Heart left ventricle (tissue), 16 donors: ENCODE results near the gene FSTL4. TPM values are rescaled to one million over a fixed set of nuclear protein-coding genes. Genes with fewer than 3 reads are reported as not detected.
"Not testable (repeated sequence)": the region's sequence is repeated elsewhere in the genome, so short reads cannot be mapped to it uniquely, and the experiment has no call there.

Source experiments
- ATAC-seq, 4 donors: fragments of 200-7000 bp; cut with Tn5 transposase; one replicate each; pipeline ENCODE4 v1.9.1; 2020 to 2022; ENCODE audit warnings: moderate library complexity in 4 of 4, mild to moderate bottlenecking in 3 of 4, moderate number of reproducible peaks in 1 of 4
- DNase-seq, 5 donors: peaks; one replicate each; pipeline ENCODE4 v3.0.0-alpha.2; 2020
- H3K27ac ChIP-seq, 12 donors: fragments of 200-600 bp; sonication (generic) in 4 of 12; one replicate each; pipeline versions ENCODE4 v1.5.0 to v1.8.0; 2016 to 2022; ENCODE audit warnings: mild to moderate bottlenecking in 2 of 12
- H3K27me3 ChIP-seq, 9 donors: fragments of 200-600 bp; sonication (generic) in 2 of 9; one replicate each; pipeline versions ENCODE4 v1.5.1 to v1.8.0; 2016 to 2022; ENCODE audit warnings: mild to moderate bottlenecking in 3 of 9
- H3K36me3 ChIP-seq, 9 donors: fragments of 200-600 bp; sonication (generic) in 2 of 9; one replicate each; pipeline versions ENCODE4 v1.5.0 to v1.8.0; 2018 to 2022; ENCODE audit warnings: mild to moderate bottlenecking in 2 of 9
- H3K4me1 ChIP-seq, 12 donors: fragments of 200-600 bp; sonication (generic) in 4 of 12; one replicate each; pipeline versions ENCODE4 v1.5.0 to v1.8.0; 2016 to 2022; ENCODE audit warnings: mild to moderate bottlenecking in 3 of 12
- H3K4me3 ChIP-seq, 12 donors: fragments of 200-600 bp; sonication (generic) in 4 of 12; one replicate each; pipeline versions ENCODE4 v1.5.0 to v1.8.0; 2017 to 2022; ENCODE audit warnings: mild to moderate bottlenecking in 9 of 12, moderate library complexity in 4 of 12
- H3K9me3 ChIP-seq, 12 donors: fragments of 200-600 bp; sonication (generic) in 4 of 12; one replicate each; pipeline versions ENCODE4 v1.5.0 to v1.8.0; 2016 to 2022; ENCODE audit warnings: mild to moderate bottlenecking in 1 of 12
- CTCF ChIP-seq, 12 donors: fragments of 200-600 bp; sonication (generic) in 4 of 12; IDR thresholded peaks; one replicate each; pipeline versions ENCODE4 v1.5.0 to v1.8.0; 2018 to 2022; ENCODE audit warnings: antibody characterized with exemption in 12 of 12, mild to moderate bottlenecking in 5 of 12
- POLR2A ChIP-seq, 2 donors: fragments of 450-650 bp; IDR thresholded peaks; one replicate each; pipeline ENCODE4 v1.6.1; 2017; ENCODE audit warnings: antibody characterized with exemption in 2 of 2, mild to moderate bottlenecking in 2 of 2, moderate library complexity in 2 of 2
- WGBS, 4 donors: extraction: QIAGEN DNeasy Blood & Tissue Kit in 2 of 4; methylation state at CpG; one replicate each; pipeline versions ENCODE4 v1.1.5 to v1.1.7; 2013 to 2018; 5-methylcytosine and 5-hydroxymethylcytosine counted together
- intact Hi-C, 10 donors: fragments of 100-400 bp; cut with DNase I; formaldehyde crosslinking; loops; one replicate each; pipeline versions ENCODE4 v1.11.1 to v1.14.2; 2022
- polyA plus RNA-seq, 2 donors: library from polyadenylated mRNA; stranded (reverse); fragments of 200-250 nt; gene quantifications; one replicate each; pipeline ENCODE4 v1.2.3, GENCODE V29; 2013
- total RNA-seq, 9 donors: library from RNA; depleted of rRNA in 2 of 9; stranded (reverse); fragments of >200 nt in 2 of 9; fragmentation: NEBNext Ultra II Directional in 3 of 9; extraction: Animal tissue kit (Norgen Biotek cat#: 25700) in 3 of 9; gene quantifications; one replicate each; pipeline versions ENCODE4 v1.1.0 to v1.2.4, GENCODE V29; 2016 to 2023
- donor health status: ischemic (EF 13 %, LVEDD 7.1; RV severe dilation, severe dysfunction).
- donor health status: healthy with polysubstance abuse.
- donor health status: DM: no; HTN: yes; CAD: no.
- donor health status: DM: no; HTN: no; CAD: no.
- donor health status: ischemic (EF 25% LVEDD 6.9; RV normal size, moderate dysfunction).
- donor health status: ischemic (EF 25% LVEDD 5.7; RV mildly dilated, moderate dysfunction).
- donor health status: healthy.
- donor health status: DM: yes; HTN: yes; CAD: no.
- donor health status: ischemic (EF 35%, LVEDD 5.7; RV mildly dilated, moderate dysfunction).
- donor health status: nonischemic (EF 11% LVEDD 7.7; RV severe dilation, severe dysfunction).
- donor health status: DM: yes; HTN: yes; CAD: no.
- donor health status: PGD.
- donor health status: ischemic (EF 29% LVEDD 5.4; RV normal size, mild dysfunction).
- donor health status: nonischemic (EF 23%, LVEDD 6.1; RV moderate dilation, normal function).

The FSTL4 gene
- total and polyA plus RNA-seq, 11 donors = 0.01 to 0.39 (median 0.17) TPM; not detected in 6

- WGBS, 4 donors = 72 to 86% (median 80%) methylated on average over 9 of the region's 9 CpGs
- ATAC-seq (no peak), DNase-seq (no peak)
- H3K4me1 ChIP-seq = no peaks in the 10 kb centered on the region
- TF ChIP-seq CTCF (IDR thresholded peaks at IDR 0.05) (no peak), POLR2A (IDR thresholded peaks at IDR 0.05) (no peak)
- no peaks in the 10 kb centered on the region for H3K9me3 ChIP-seq
- H3K27ac ChIP-seq = no peak overlapping the region
- no peak overlapping the region for H3K4me3 ChIP-seq
- peaks cover 0 to 2% (median 0%) of the 10 kb centered on the region in 9 donors for H3K27me3 ChIP-seq
- no peaks in the 10 kb centered on the region for H3K36me3 ChIP-seq
- intact Hi-C loops = no loop called here
These were observed 165.9 kb downstream of the FSTL4 start for GRCh38 chr5:133446440-133446839.

GRCh38 chr5:133445744-133446143 is 166.6 kb downstream of the FSTL4 start:
- Histone ChIP-seq H3K9me3 (no peaks in the 10 kb centered on the region), H3K36me3 (no peaks in the 10 kb centered on the region), H3K4me3 (no peak overlapping the region), H3K27me3 (no peaks in the 10 kb centered on the region), H3K27ac (no peak overlapping the region), H3K4me1 (peaks cover 0 to 3% (median 0%) of the 10 kb centered on the region in 12 donors)
- ATAC-seq = no peak
- TF ChIP-seq POLR2A (IDR thresholded peaks at IDR 0.05) = no peak
- no peak for TF ChIP-seq CTCF (IDR thresholded peaks at IDR 0.05)
- intact Hi-C loops = no loop called here
- 50 to 63% (median 58%) methylated on average over 1 of the region's 1 CpG for WGBS, 4 donors
- no peak for DNase-seq

- H3K27ac ChIP-seq, H3K27me3 ChIP-seq, H3K4me3 ChIP-seq, H3K36me3 ChIP-seq, H3K9me3 ChIP-seq, ATAC-seq, H3K4me1 ChIP-seq, DNase-seq, intact Hi-C loops: not testable (repeated sequence)
- WGBS, 4 donors = 80 to 91% (median 87%) methylated on average over 2 to 10 of the region's 10 CpGs
These were observed 167.1 kb downstream of the FSTL4 start for GRCh38 chr5:133445204-133445603.

GRCh38 chr5:133444711-133445110 is 167.6 kb downstream of the FSTL4 start:
- no peak for TF ChIP-seq CTCF (IDR thresholded peaks at IDR 0.05)
- no peak for TF ChIP-seq POLR2A (IDR thresholded peaks at IDR 0.05)

GRCh38 chr5:133441166-133441815 is 171.1 kb downstream of the FSTL4 start:
- ATAC-seq = no peak
- Histone ChIP-seq H3K9me3 (no peaks in the 10 kb centered on the region), H3K27ac (no peak overlapping the region), H3K4me3 (no peak overlapping the region), H3K27me3 (no peaks in the 10 kb centered on the region), H3K4me1 (peaks cover 0 to 8% (median 0%) of the 10 kb centered on the region in 12 donors), H3K36me3 (no peaks in the 10 kb centered on the region)
- no peak for DNase-seq
- TF ChIP-seq CTCF (IDR thresholded peaks at IDR 0.05) (no peak), POLR2A (IDR thresholded peaks at IDR 0.05) (no peak)
- WGBS, 4 donors = 80 to 83% (median 82%) methylated on average over 5 to 7 of the region's 7 CpGs
- intact Hi-C loops = no loop called here

More at GRCh38 chr5:133444711-133445110, 167.6 kb downstream of the FSTL4 start:
- DNase-seq = no peak
- no peaks in the 10 kb centered on the region for H3K27me3 ChIP-seq
- 77 to 89% (median 85%) methylated on average over 5 of the region's 5 CpGs for WGBS, 4 donors
- no peak overlapping the region for H3K27ac ChIP-seq
- no peak overlapping the region for H3K4me3 ChIP-seq
- intact Hi-C loops = no loop called here
- no peak for ATAC-seq
- H3K4me1 ChIP-seq = peaks cover 0 to 8% (median 0%) of the 10 kb centered on the region in 12 donors
- no peaks in the 10 kb centered on the region for H3K9me3 ChIP-seq
- H3K36me3 ChIP-seq = no peaks in the 10 kb centered on the region
